PC-9 (cell line): ENCODE measurements around the gene DPYSL4. TPM values are rescaled to one million over a fixed set of nuclear protein-coding genes. Genes with fewer than 3 reads are reported as not detected.

Experiments used
- BruUV-seq: library from RNA; stranded (reverse); fragments of 400-500 nt; replicated peaks from 2 replicates; lab custom pipeline; 2021; lab: Mats Ljungman, UMichigan
- CTCF ChIA-PET: fragments of 300-600 bp; sonication (Branson Sonifier 250); formaldehyde crosslinking; loops from one replicate; lab custom pipeline; 2022; ENCODE audit warnings: antibody characterized with exemption; lab: Charles Lee
- POLR2A ChIA-PET: fragments of 300-600 bp; sonication (Branson Sonifier 250); formaldehyde crosslinking; loops from one replicate; lab custom pipeline; 2022; ENCODE audit warnings: antibody characterized with exemption; ENCODE audit not compliant: unreplicated experiment; lab: Charles Lee
- DNase-seq, 2 experiments: peaks; one replicate each; pipeline versions ENCODE4 v3.0.0 to v3.0.0-alpha.2; 2015 to 2022; ENCODE audit warnings: mixed read lengths in 1 of 2
- H2AFZ ChIP-seq: fragments of 200-600 bp; sonication (generic); 2 replicates; pipeline ENCODE4 v1.8.1; 2017; ENCODE audit warnings: antibody characterized with exemption
- H3F3A ChIP-seq: fragments of 200-600 bp; sonication (generic); 2 replicates; pipeline ENCODE4 v1.8.1; 2017; ENCODE audit warnings: antibody characterized with exemption, mild to moderate bottlenecking, low read depth; ENCODE audit not compliant: insufficient read depth
- H3K27ac ChIP-seq: fragments of 200-600 bp; sonication (generic); 2 replicates; pipeline ENCODE4 v1.6.1; 2016; ENCODE audit warnings: mixed run types
- H3K27me3 ChIP-seq: fragments of 200-600 bp; sonication (generic); 2 replicates; pipeline ENCODE4 v1.6.1; 2016; ENCODE audit warnings: low read depth, mixed run types; ENCODE audit not compliant: insufficient read depth
- H3K36me3 ChIP-seq: fragments of 200-600 bp; sonication (generic); 2 replicates; pipeline ENCODE4 v1.6.1; 2016; ENCODE audit warnings: low read depth, mixed run types
- H3K4me1 ChIP-seq: fragments of 200-600 bp; sonication (generic); replicated peaks from 2 replicates; pipeline ENCODE4 v1.6.1; 2016; ENCODE audit warnings: mixed run types; ENCODE audit not compliant: insufficient read depth
- H3K4me2 ChIP-seq: fragments of 200-600 bp; sonication (generic); 2 replicates; pipeline ENCODE4 v1.6.1; 2017; ENCODE audit warnings: mixed run types
- H3K4me3 ChIP-seq: fragments of 200-600 bp; sonication (generic); 2 replicates; pipeline ENCODE4 v1.6.1; 2016; ENCODE audit warnings: mixed run types
- H3K79me2 ChIP-seq: fragments of 200-600 bp; sonication (generic); 2 replicates; pipeline ENCODE4 v1.6.1; 2017; ENCODE audit warnings: low read depth, mixed run types
- H3K9me2 ChIP-seq: fragments of 200-600 bp; sonication (generic); 2 replicates; pipeline ENCODE4 v1.8.1; 2017; ENCODE audit warnings: mild to moderate bottlenecking; ENCODE audit not compliant: insufficient read depth
- H3K9me3 ChIP-seq: fragments of 200-600 bp; sonication (generic); 2 replicates; pipeline ENCODE4 v1.8.1; 2016; ENCODE audit warnings: low read depth; ENCODE audit not compliant: insufficient read depth
- H4K20me1 ChIP-seq: fragments of 200-600 bp; sonication (generic); 2 replicates; pipeline ENCODE4 v1.8.1; 2017; ENCODE audit not compliant: insufficient read depth
- CTCF ChIP-seq: fragments of 200-600 bp; sonication (generic); conservative IDR thresholded peaks from 2 replicates; pipeline ENCODE4 v1.6.1; 2017; ENCODE audit warnings: mixed run types, antibody characterized with exemption, mild to moderate bottlenecking, moderate library complexity
- EZH2 ChIP-seq: fragments of 200-600 bp; sonication (generic); IDR thresholded peaks from 2 replicates; pipeline ENCODE4 v1.8.0; 2017; ENCODE audit warnings: antibody characterized with exemption, low read depth
- intact Hi-C: fragments of 100-400 bp; cut with micrococcal nuclease; formaldehyde crosslinking; loops from one replicate; pipeline ENCODE4 v1.10.0; 2022; ENCODE audit not compliant: unreplicated experiment
- total RNA-seq: library from RNA; stranded (reverse); gene quantifications from 2 replicates; pipeline ENCODE4 v1.2.3, GENCODE V29; 2021

DPYSL4 gene
- total RNA-seq, 1 experiment from 2014 or later = 4.8 TPM

- H3K79me2 ChIP-seq = no peaks in the 10 kb centered on the region
- TF ChIP-seq EZH2 (no peak), CTCF (no peak)
- H3K9me2 ChIP-seq = no peaks in the 10 kb centered on the region
- no peaks in the 10 kb centered on the region for H3K9me3 ChIP-seq
- H3K4me2 ChIP-seq = no peak overlapping the region
- no peak overlapping the region for H3K27ac ChIP-seq
- no peak overlapping the region for H2AFZ ChIP-seq
- no peak for DNase-seq
- intact Hi-C loops = no loop called here
- BruUV-seq = no TSS peak
- no peaks in the 10 kb centered on the region for H4K20me1 ChIP-seq
- no peaks in the 10 kb centered on the region for H3F3A ChIP-seq
- CTCF ChIA-PET = no interaction called here
- no peaks in the 10 kb centered on the region for H3K4me1 ChIP-seq
- no peaks in the 10 kb centered on the region for H3K27me3 ChIP-seq
- POLR2A ChIA-PET = no interaction called here
- H3K4me3 ChIP-seq = no peak overlapping the region
- H3K36me3 ChIP-seq = no peaks in the 10 kb centered on the region
Measured at GRCh38 chr10:132189810-132190422, 3.2 kb downstream of the DPYSL4 start.

- TF ChIP-seq EZH2 (no peak), CTCF (no peak)
- H3K79me2 ChIP-seq = no peaks in the 10 kb centered on the region
- no peaks in the 10 kb centered on the region for H3F3A ChIP-seq
- H3K9me3 ChIP-seq = no peaks in the 10 kb centered on the region
- no peaks in the 10 kb centered on the region for H3K4me1 ChIP-seq
- no peak for DNase-seq
- H3K9me2 ChIP-seq = no peaks in the 10 kb centered on the region
- ChIA-PET CTCF (no interaction called here), POLR2A (no interaction called here)
- BruUV-seq = no TSS peak
- H3K27ac ChIP-seq = no peak overlapping the region
- intact Hi-C loops = no loop called here
- H3K36me3 ChIP-seq = no peaks in the 10 kb centered on the region
- no peaks in the 10 kb centered on the region for H3K27me3 ChIP-seq
- H2AFZ ChIP-seq = no peak overlapping the region
- H3K4me3 ChIP-seq = no peak overlapping the region
- no peaks in the 10 kb centered on the region for H4K20me1 ChIP-seq
- H3K4me2 ChIP-seq = no peak overlapping the region
Measured at GRCh38 chr10:132192076-132192975, 5.6 kb downstream of the DPYSL4 start.

GRCh38 chr10:132192991-132193665, 6.4 kb downstream of the DPYSL4 start:
- Histone ChIP-seq H3K79me2 (no peaks in the 10 kb centered on the region), H3K4me2 (no peak overlapping the region), H3K27ac (no peak overlapping the region), H3K27me3 (no peaks in the 10 kb centered on the region), H3K9me3 (no peaks in the 10 kb centered on the region), H3K4me1 (no peaks in the 10 kb centered on the region), H4K20me1 (no peaks in the 10 kb centered on the region), H2AFZ (no peak overlapping the region), H3F3A (no peaks in the 10 kb centered on the region), H3K36me3 (no peaks in the 10 kb centered on the region), H3K9me2 (no peaks in the 10 kb centered on the region), H3K4me3 (no peak overlapping the region)
- no TSS peak for BruUV-seq
- CTCF ChIA-PET = no interaction called here
- intact Hi-C loops = no loop called here
- no peak for DNase-seq
- POLR2A ChIA-PET = no interaction called here
- no peak for TF ChIP-seq EZH2
- no peak for TF ChIP-seq CTCF
